Peyer's patch (tissue), 4 donors: ENCODE results near the gene NCMAP. TPM values are rescaled to one million over a fixed set of nuclear protein-coding genes. Genes with fewer than 3 reads are reported as not detected.

Experiments
- DNase-seq, 3 donors: peaks; one replicate each; pipeline ENCODE4 v3.0.0-alpha.2; 2017 to 2019
- H3K27ac ChIP-seq, 4 donors: fragments of 200-600 bp; sonication (generic); one replicate each; pipeline ENCODE4 v1.5.1; 2016 to 2019
- H3K27me3 ChIP-seq, 2 donors: fragments of 200-600 bp; sonication (generic); one replicate each; pipeline ENCODE4 v1.5.1; 2019
- H3K36me3 ChIP-seq, 3 donors: fragments of 200-600 bp; sonication (generic); one replicate each; pipeline ENCODE4 v1.5.1; 2016 to 2019
- H3K4me1 ChIP-seq, 4 donors: fragments of 200-600 bp; sonication (generic); one replicate each; pipeline ENCODE4 v1.5.1; 2016 to 2019
- H3K4me3 ChIP-seq, 4 donors: fragments of 200-600 bp; sonication (generic); 1 replicate in 3 of 4; 2 replicates in 1 of 4; pipeline ENCODE4 v1.5.1; 2016 to 2019; ENCODE audit warnings: mild to moderate bottlenecking in 1 of 4
- H3K9me3 ChIP-seq, 4 donors: fragments of 200-600 bp; sonication (generic); one replicate each; pipeline ENCODE4 v1.5.1; 2016 to 2019; ENCODE audit warnings: mild to moderate bottlenecking in 1 of 4
- POLR2A ChIP-seq, 2 donors: fragments of 450-650 bp; IDR thresholded peaks; one replicate each; pipeline ENCODE4 v1.5.1; 2017; ENCODE audit warnings: antibody characterized with exemption in 2 of 2, mild to moderate bottlenecking in 2 of 2, moderate library complexity in 2 of 2
- small RNA-seq, 2 donors: library from RNA; depleted of rRNA; stranded (forward); fragments of <200 nt; gene quantifications; one replicate each; pipeline ENCODE3, GENCODE V24; 2016
- total RNA-seq, 4 donors: library from RNA; depleted of rRNA; stranded (reverse); fragments of >200 nt; gene quantifications; one replicate each; pipeline ENCODE4 v1.1.0, GENCODE V29; 2016
- TF ChIP-seq, protein P1 (sequence below), 6 experiments: fragments of 450-650 bp in 4 of 6; fragments of 200-600 bp in 2 of 6; sonication (generic) in 1 of 6; IDR thresholded peaks; one replicate each; pipeline ENCODE4 v1.5.1; 2017 to 2019; ENCODE audit warnings: antibody characterized with exemption in 6 of 6, mild to moderate bottlenecking in 3 of 6, moderate library complexity in 1 of 6

NCMAP gene
- total RNA-seq, 4 donors from 2014 or later = 1.6 to 9.5 (median 4.2) TPM

DNA sequence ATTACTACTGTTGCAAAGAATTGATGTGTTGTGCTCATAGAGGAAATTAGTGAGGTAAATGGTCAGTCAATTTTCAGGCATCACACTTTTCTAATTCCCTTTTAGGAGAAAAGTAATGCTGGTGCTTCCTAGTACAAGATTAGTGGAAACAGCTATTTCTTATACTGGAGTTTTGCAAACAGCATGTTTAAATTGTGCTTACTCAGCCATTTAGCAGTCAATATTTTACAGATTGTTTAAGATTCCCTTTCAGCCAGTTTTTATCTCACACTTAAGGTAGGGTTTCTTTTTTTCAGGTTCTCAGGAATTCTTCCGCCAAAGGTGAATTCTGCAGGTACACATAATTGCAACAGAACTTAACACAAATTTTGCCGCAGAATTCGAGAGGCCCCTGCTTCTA lies 98.1 kb downstream of the NCMAP start:
- no peaks in the 10 kb centered on the region for H3K9me3 ChIP-seq
- no peaks in the 10 kb centered on the region for H3K27me3 ChIP-seq
- TF ChIP-seq POLR2A (IDR thresholded peaks at IDR 0.05) = no peak
- TF ChIP-seq, protein P1, sequence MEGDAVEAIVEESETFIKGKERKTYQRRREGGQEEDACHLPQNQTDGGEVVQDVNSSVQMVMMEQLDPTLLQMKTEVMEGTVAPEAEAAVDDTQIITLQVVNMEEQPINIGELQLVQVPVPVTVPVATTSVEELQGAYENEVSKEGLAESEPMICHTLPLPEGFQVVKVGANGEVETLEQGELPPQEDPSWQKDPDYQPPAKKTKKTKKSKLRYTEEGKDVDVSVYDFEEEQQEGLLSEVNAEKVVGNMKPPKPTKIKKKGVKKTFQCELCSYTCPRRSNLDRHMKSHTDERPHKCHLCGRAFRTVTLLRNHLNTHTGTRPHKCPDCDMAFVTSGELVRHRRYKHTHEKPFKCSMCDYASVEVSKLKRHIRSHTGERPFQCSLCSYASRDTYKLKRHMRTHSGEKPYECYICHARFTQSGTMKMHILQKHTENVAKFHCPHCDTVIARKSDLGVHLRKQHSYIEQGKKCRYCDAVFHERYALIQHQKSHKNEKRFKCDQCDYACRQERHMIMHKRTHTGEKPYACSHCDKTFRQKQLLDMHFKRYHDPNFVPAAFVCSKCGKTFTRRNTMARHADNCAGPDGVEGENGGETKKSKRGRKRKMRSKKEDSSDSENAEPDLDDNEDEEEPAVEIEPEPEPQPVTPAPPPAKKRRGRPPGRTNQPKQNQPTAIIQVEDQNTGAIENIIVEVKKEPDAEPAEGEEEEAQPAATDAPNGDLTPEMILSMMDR (IDR thresholded peaks at IDR 0.05) = no peak
- H3K4me3 ChIP-seq = no peak overlapping the region
- no peak overlapping the region for H3K27ac ChIP-seq
- peaks cover 0 to 100% (median 4%) of the 10 kb centered on the region in 3 donors for H3K36me3 ChIP-seq
- no peaks in the 10 kb centered on the region for H3K4me1 ChIP-seq
- no peak for DNase-seq

GRCh38 chr1:24656046-24656445 lies 100.2 kb downstream of the NCMAP start:
- DNase-seq = no peak
- Histone ChIP-seq H3K36me3 (peaks cover 0 to 100% (median 4%) of the 10 kb centered on the region in 3 donors), H3K4me3 (no peak overlapping the region), H3K27me3 (no peaks in the 10 kb centered on the region), H3K4me1 (no peaks in the 10 kb centered on the region), H3K27ac (no peak overlapping the region), H3K9me3 (no peaks in the 10 kb centered on the region)
- TF ChIP-seq POLR2A (IDR thresholded peaks at IDR 0.05) = no peak
- TF ChIP-seq, protein P1 (IDR thresholded peaks at IDR 0.05) = no peak

DNA sequence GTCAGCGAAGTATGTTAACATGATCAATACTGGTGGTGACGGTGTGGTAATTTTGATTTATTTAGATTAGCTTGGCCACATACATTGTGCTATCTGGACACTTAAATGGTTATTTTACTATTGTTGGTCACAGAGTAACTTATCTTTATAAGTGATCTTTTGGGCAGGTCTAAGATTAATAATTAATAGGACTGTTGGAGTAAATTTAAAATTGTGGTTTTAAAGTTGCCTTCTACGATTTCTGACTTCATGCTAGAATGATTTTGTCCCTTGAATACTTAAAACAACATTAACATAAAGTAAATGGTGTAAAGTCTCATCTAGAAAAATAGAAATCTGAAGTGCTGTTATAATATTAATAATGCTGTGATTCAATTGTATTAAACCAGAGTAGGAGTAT lies 101.9 kb downstream of the NCMAP start:
- no peak for DNase-seq
- peaks cover under 1 to 100% (median 2%) of the 10 kb centered on the region in 3 donors for H3K36me3 ChIP-seq
- no peaks in the 10 kb centered on the region for H3K9me3 ChIP-seq
- no peak for TF ChIP-seq POLR2A (IDR thresholded peaks at IDR 0.05)
- H3K4me1 ChIP-seq = no peaks in the 10 kb centered on the region
- no peak overlapping the region for H3K4me3 ChIP-seq
- H3K27ac ChIP-seq = no peak overlapping the region
- H3K27me3 ChIP-seq = no peaks in the 10 kb centered on the region

Small RNA genes lying within 50 kb of the gene (small RNA-seq; reads per million reads assigned to genes)
- 0 reads per million in 2 donors for gene RF00019

Other genes with a start within 250 kb of the NCMAP start
- 1 to 10 TPM in 1 of 4 donors, under 1 TPM in 2, not detected in 1; 0.35 to 1.1 (median 0.66) TPM for gene GRHL3, start 236.7 kb upstream of the NCMAP start, total RNA-seq
- 10 to 100 TPM in 3 of 4 donors, 1 to 10 TPM in 1; 3.3 to 16.5 (median 15.1) TPM for gene STPG1, start 142.3 kb upstream of the NCMAP start, total RNA-seq
- 10 to 100 TPM; 38.0 to 74.3 (median 57.3) TPM for gene NIPAL3, start 140.3 kb upstream of the NCMAP start, total RNA-seq
- 10 to 100 TPM in 2 of 4 donors, 1 to 10 TPM in 2; 5.4 to 15.7 (median 9.3) TPM for gene RCAN3, start 53.3 kb upstream of the NCMAP start, total RNA-seq
- gene SRRM1, start 87.2 kb downstream of the NCMAP start, total RNA-seq = 100 to 1,000 TPM; 103 to 404 (median 157) TPM
- 10 to 100 TPM; 17.3 to 63.5 (median 32.6) TPM for gene CLIC4, start 189.4 kb downstream of the NCMAP start, total RNA-seq